SK-N-SH treated with all-trans-retinoic acid at 6 μM for 48 hours (cell line): ENCODE results near the gene MYO1B.

Source experiments
- BACH2 ChIP-seq: fragments of 250-450 bp; sonication (Bioruptor Pico); IDR thresholded peaks from 2 replicates; pipeline ENCODE4 v1.9.0; 2021; ENCODE audit warnings: mild to moderate bottlenecking, borderline replicate concordance
- ESRRG ChIP-seq: fragments of 250-450 bp; sonication (Bioruptor Pico); IDR thresholded peaks from 2 replicates; pipeline ENCODE4 v1.6.1; 2021; ENCODE audit warnings: mild to moderate bottlenecking
- OSR1 ChIP-seq: fragments of 250-450 bp; sonication (Bioruptor Pico); IDR thresholded peaks from 2 replicates; pipeline ENCODE4 v1.8.0; 2022; ENCODE audit warnings: moderate library complexity, mild to moderate bottlenecking, inconsistent platforms
- PPARA ChIP-seq: fragments of 250-450 bp; sonication (Bioruptor Pico); IDR thresholded peaks from 2 replicates; pipeline ENCODE4 v1.5.0; 2020; ENCODE audit warnings: mild to moderate bottlenecking, borderline replicate concordance
- SNAI2 ChIP-seq: fragments of 250-450 bp; sonication (Bioruptor Pico); IDR thresholded peaks from 2 replicates; pipeline ENCODE4 v1.5.0; 2020; ENCODE audit warnings: mild to moderate bottlenecking, moderate library complexity
- TOX ChIP-seq: fragments of 250-450 bp; sonication (Bioruptor Pico); IDR thresholded peaks from 2 replicates; pipeline ENCODE4 v1.8.0; 2021; ENCODE audit warnings: mild to moderate bottlenecking, moderate library complexity, borderline replicate concordance
- ZC3H10 ChIP-seq: fragments of 250-450 bp; sonication (Bioruptor Pico); IDR thresholded peaks from 2 replicates; pipeline ENCODE4 v1.5.1; 2021; ENCODE audit warnings: mild to moderate bottlenecking, moderate library complexity
- ZFP3 ChIP-seq: fragments of 250-450 bp; sonication (Bioruptor Pico); IDR thresholded peaks from 2 replicates; pipeline ENCODE4 v1.5.0; 2020; ENCODE audit warnings: mild to moderate bottlenecking, moderate library complexity
- TF ChIP-seq, protein P1 (sequence below): fragments of 250-450 bp; sonication (Bioruptor Pico); IDR thresholded peaks from 2 replicates; pipeline ENCODE4 v1.8.0; 2020; ENCODE audit warnings: mild to moderate bottlenecking, moderate library complexity, borderline replicate concordance
- TF ChIP-seq, protein P2 (sequence below): fragments of 250-450 bp; sonication (Bioruptor Pico); IDR thresholded peaks from 2 replicates; pipeline ENCODE4 v1.8.0; 2021; ENCODE audit warnings: low read depth, mild to moderate bottlenecking, moderate library complexity, borderline replicate concordance

DNA sequence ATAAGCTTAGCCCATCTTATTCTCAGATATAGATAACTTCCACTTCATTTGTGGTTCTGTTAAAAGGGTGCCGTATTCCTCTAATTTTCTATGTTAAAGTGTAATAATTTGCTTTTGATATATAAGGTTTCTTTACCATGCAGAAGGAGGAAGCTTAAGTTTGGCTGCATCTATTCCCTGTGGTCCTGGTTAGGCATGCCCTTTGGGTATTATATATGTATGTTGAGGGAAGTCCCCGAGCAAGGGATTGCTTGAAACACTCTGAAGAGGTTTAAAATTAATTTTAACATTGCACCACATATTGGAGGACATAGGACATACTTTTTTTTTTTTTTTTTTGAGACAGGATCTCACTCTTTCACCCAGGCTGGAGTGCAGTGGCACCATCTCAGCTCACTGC, 16.9 kb upstream of the MYO1B start:
- TF ChIP-seq, protein P1, sequence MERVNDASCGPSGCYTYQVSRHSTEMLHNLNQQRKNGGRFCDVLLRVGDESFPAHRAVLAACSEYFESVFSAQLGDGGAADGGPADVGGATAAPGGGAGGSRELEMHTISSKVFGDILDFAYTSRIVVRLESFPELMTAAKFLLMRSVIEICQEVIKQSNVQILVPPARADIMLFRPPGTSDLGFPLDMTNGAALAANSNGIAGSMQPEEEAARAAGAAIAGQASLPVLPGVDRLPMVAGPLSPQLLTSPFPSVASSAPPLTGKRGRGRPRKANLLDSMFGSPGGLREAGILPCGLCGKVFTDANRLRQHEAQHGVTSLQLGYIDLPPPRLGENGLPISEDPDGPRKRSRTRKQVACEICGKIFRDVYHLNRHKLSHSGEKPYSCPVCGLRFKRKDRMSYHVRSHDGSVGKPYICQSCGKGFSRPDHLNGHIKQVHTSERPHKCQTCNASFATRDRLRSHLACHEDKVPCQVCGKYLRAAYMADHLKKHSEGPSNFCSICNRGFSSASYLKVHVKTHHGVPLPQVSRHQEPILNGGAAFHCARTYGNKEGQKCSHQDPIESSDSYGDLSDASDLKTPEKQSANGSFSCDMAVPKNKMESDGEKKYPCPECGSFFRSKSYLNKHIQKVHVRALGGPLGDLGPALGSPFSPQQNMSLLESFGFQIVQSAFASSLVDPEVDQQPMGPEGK (CRISPR knock-in tag) = no peak
- TF ChIP-seq, protein P2, sequence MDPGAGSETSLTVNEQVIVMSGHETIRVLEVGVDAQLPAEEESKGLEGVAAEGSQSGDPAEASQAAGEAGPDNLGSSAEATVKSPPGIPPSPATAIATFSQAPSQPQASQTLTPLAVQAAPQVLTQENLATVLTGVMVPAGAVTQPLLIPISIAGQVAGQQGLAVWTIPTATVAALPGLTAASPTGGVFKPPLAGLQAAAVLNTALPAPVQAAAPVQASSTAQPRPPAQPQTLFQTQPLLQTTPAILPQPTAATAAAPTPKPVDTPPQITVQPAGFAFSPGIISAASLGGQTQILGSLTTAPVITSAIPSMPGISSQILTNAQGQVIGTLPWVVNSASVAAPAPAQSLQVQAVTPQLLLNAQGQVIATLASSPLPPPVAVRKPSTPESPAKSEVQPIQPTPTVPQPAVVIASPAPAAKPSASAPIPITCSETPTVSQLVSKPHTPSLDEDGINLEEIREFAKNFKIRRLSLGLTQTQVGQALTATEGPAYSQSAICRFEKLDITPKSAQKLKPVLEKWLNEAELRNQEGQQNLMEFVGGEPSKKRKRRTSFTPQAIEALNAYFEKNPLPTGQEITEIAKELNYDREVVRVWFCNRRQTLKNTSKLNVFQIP (CRISPR knock-in tag) = no peak
- no peak for TF ChIP-seq SNAI2 (CRISPR knock-in tag)
- no peak for TF ChIP-seq OSR1 (CRISPR knock-in tag)
- TF ChIP-seq PPARA (CRISPR knock-in tag) = no peak
- TF ChIP-seq BACH2 (CRISPR knock-in tag) = no peak
- TF ChIP-seq TOX (CRISPR knock-in tag) = no peak
- TF ChIP-seq ZFP3 (CRISPR knock-in tag) = no peak
- TF ChIP-seq ZC3H10 = no peak
- no peak for TF ChIP-seq ESRRG (CRISPR knock-in tag)
